ENCODE data around the gene ODAD3. TPM values are rescaled to one million over a fixed set of nuclear protein-coding genes. Genes with fewer than 3 reads are reported as not detected.
"Not testable (repeated sequence)": the region's sequence is repeated elsewhere in the genome, so short reads cannot be mapped to it uniquely, and the experiment has no call there.

ODAD3 gene
- total RNA-seq, 1 donor from 2014 or later: 1.4 TPM

DNA sequence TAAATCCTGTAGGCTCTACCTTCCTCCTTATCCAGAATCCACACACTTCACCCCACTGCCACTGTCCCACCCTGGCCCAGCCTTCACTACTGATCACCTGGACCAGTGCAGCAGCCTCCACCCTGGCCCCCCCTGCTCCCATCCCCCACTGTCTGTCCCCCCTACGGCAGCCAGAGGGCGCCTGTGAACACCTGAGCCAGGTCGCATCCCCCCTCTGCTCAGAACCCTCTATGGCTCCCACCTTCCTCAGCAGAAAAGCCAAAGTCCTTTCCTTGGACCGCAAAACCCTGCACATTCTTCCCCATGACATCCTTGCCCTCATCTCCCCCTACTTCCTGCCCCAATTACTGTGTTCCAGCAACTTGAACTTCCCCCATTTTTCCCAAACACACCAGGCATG is 25.3 kb upstream of the ODAD3 start:
- no peak for DNase-seq (ENCODE audit: low spot score)

DNA sequence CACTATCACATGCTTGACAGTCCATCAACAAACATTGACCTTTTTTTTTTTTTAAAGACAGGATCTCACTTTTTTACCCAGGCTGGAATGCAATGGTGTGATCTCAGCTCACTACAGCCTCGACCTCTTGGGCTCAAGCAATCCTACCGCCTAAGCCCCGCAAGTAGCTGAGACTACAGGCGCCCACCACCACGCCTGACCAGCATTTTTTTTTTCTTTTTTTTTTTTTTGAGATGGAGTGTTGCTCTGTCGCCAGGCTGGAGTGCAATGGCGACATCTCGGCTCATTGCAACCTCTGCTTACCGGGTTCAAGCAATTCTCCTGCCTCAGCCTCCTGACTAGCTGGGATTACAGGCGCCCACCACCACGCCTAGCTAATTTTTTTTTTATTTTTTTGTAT is 24.0 kb upstream of the ODAD3 start:
- DNase-seq (ENCODE audit: low spot score): not testable (repeated sequence)

DNA sequence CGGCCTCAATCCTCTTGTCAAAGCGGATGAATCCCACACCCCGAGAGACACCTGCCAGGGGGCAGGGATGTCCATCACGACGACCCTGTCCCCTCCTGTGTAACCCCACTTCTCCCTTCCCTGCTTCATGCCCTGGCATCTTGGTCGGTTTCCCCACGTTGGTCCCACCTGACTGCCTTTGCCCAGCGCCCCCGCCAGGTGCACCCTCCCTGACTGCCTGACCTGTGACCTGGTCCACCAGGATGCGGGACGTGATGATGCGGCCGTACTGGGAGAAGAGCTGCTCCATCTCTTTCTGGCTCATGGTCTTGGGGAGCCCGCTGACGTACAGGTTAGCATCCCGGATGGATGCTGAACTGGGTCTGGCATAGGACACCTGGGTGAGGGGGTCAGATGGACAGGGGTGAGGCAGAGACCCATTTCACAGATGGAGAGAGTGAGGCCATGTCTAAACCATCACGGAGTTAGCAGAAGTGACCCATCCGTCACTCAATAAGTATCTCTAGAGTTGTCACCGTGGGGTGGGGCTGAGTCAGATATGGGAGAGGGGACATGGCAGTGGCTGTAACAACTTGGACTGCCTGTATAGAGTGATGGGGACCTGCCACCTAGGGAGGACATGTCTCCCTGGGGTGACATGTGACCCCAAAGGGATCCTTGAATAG is 23.4 kb upstream of the ODAD3 start:
- DNase-seq (ENCODE audit: low spot score): no peak

DNA sequence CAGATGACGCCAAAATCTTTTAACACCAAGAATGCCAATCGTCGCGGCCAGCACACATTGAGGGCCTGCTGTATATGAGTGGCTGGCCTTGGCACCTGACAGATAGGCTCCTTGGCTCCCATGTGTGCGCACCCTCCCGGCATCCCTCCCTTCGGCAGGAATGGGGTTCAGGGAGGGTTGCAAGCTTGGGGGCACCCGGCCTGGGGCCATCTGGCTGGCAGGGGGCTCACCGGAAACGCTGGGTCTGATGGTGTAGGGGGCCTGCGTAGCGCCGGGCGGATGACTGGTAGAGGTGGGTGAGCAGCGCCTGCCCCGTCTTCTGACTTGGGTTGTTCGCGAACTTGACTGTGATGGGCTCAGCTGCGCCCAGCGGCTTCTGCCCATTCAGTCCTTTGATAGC is 22.9 kb upstream of the ODAD3 start:
- no peak for DNase-seq (ENCODE audit: low spot score)

DNA sequence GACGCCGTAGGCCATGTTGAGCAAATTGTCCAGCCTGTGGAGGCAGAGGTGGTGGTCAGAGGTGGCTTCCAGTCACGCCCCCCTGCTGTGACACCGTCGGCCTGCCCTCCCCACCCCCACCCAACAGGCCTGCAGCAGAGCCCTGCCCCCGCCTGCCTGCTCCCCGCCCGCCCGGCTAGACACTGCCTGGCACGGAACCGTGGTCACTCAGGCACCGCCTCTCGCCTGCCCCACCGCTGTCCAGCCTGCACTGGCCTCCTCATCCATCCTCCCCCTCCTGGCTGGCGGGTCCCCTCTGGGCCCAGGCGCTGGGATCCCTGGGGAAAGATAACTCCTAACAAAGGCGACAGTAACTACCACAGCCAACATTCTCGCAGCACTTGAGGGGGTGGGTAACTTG is 22.2 kb upstream of the ODAD3 start:
- DNase-seq (ENCODE audit: low spot score): no peak

DNA sequence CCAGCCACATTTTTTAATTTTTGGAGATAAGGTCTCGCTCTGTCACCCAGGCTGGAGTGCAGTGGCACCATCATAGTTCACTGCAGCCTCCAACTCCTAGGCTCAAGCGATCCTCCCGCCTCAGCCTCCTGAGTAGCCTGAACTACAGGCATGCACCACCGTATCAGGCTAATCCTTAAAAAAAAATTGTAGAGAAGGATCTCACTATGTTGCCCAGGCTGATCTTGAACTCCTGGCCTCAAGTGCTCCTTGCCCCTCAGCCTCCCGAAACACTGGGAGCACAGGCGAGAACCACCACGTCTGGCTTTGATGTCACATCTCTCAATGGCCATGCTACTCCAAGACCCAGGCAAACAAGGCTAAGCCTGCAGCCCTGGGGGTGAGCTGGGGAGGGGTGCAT is 21.7 kb upstream of the ODAD3 start:
- DNase-seq (ENCODE audit: low spot score): no peak

DNA sequence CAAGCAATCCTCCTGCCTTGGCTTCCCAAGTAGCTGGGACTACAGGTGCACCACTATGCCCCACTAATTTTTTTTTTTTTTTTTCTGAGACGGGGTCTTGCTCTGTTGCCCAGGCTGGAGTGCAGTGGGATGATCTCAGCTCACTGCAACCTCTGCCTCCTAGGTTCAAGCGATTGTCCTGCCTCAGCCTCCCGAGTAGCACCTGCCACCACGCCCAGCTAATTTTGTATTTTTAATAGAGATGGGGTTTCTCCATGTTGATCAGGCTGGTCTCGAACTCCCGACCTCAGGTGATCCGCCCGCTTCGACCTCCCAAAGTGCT is 20.3 kb upstream of the ODAD3 start:
- DNase-seq (ENCODE audit: low spot score): not testable (repeated sequence)

DNA sequence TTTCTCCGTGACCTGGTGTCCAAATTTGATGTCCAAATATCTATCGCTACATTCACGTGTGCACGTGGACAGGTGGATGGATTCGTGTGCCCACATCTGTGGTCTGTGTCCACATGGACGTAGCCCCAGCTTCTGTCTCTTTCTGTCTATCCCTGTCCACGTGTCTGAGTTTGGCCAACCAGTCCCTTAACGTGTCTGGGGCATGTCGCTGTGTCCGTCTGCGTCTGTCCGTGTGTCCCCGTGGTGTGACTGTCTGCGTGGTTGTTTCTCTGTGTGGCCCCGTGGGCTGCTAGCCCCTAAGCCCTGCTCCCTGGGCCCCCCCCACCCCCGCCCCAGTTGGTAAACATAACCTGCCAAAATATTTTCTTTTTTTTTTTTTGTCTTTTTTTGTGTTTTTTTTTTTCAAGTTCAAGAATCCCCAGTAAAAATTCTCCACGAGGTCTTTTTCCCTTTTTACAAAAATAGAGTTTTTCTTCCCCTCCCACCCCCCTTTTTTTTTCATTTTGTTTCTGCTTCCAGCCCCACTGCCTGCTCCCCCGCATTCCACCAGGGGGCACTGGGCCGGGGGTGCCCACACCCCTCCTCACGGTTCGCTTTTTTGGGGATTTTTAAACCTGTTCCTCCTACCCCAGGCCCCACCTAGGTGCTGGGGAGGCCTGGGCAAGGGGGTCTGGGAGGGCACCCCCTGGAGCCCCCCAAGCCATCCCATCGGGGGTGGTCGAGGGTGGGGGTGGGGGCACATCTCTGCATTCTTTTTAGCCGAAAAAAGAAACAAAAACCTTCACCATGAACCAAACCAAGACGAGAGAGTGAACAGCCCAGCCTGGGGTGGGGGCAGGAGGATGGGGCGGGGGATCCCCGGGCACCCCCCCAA is 18.8 kb upstream of the ODAD3 start:
- no peak for DNase-seq (ENCODE audit: low spot score)

DNA sequence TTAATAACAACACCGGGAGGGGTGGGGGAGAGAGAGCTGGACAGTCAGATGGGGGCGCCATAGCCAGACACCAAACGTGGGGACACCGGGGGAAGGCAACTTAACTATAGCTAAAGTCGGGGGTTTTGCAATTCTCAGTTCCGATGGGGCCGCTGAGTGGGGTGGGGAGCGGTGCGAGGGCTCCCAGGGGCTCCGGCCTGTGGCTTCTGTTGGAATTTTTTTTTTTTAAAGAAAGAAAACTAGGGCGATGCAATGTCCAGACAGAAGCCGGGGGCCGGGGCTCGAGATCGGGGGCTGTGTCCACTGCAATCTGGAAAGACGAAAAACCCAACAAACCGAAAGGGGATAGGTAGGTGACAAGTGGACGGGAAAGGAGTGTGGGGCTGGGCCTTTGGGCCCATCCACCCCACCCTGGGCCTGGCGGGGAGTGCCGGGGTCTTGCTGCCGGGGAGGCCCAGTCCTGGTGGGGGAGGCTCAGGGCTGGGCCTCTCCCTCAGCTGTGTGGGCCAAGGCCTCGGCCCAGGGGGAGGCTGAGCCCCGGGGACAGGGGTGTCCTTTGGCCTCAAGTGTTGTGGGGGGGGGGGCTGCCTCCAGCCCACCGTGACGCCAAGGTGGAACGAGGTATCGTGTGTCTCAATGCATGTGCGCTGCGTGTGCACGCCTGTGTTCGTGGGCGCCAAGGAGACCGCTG is 17.8 kb upstream of the ODAD3 start:
- no peak for DNase-seq (ENCODE audit: low spot score)

DNA sequence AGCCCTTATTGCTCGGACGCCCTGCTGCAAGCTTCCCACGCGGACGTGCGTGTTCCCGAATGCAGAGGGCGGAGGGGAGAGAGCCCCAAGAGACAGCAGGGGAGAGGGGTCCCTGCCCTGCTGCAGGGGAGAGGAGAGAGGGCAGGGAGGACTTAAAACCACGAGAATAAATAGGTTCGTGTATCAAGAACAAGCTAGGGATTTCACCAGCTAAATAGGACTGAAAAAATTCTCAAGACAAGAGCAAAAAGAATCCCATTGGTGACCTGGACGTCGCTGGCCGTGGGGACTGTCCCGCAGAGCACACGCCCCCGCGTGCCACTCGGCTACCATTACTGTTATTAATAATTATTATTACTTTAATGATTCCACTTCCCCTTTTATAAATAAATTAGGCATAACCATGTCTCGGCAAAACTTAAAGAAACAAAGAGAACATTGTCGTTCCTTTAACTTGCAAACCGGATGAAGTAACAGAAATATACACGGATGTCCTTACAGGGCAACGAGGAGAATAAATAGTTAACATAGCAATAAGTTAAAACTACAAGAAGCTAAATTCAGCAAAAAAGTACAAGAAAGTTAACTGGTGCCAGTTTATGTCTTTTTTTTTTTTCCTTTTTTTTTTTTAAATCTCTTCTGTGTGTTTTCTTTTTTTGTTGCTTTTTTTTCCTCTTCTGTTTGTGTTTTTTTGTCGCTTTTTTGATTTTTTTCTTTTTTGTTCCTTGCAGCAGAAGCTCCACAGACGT is 17.1 kb upstream of the ODAD3 start:
- peak; percentile 22 for DNase-seq (ENCODE audit: low spot score)

DNA sequence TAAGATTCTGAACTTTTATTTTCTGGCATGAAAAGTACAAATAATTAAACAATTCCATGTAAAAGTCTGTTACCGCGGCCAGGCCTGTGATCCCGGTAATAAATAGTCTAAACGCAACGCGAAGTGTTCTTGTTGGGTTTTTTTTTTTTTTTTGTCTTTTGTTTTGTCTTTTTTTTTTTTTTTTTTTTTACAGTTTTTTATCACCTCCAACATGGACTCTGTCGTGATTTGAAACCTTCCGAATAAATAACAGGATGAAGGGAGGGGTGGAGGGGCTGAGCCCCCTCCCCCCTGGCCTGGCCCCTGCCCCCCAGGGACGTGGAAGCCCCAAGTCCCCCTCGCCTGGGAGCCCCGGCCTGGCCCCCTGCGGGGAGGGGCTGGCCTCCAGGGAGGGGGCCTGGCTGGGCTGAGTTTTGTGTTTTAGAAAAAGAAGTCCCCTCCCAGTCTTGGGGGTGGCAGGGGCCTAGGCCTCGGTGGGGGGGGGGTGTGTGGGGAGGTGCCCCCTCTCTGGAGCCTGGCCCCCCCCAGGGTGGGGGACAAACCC is 16.5 kb upstream of the ODAD3 start:
- no peak for DNase-seq (ENCODE audit: low spot score)

DNA sequence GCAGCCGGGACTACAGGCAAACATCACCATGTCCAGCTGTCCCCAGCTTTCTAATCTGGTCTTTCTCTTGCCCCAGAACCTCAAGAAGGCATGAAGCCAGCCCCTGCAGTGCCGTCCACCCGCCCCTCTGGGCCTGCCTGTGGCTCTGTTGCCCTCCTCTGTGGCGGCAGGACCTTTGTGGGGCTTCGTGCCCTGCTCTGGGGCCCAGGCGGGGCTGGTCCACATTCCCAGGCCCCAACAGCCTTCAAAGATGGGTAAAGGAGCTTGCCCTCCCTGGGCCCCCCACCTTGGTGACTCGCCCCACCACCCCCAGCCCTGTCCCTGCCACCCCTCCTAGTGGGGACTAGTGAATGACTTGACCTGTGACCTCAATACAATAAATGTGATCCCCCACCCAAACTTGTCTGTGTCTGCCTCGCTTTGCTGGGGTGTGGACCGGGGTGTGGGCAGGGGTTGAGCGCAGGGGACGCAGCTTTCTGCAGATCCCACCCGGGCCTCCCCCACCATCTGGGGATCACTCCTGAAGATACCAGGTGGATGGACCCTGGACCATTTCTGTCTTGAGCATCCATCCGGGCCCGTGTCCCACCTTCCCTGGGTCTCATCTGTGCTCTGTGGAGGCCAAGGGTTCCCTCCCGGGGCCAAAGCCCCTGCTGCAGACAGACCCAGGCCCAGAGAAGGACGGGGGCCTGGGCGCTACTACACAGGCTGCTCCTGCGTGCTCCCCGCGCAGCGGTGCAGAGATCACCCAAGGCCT is 15.8 kb upstream of the ODAD3 start:
- no peak for DNase-seq (ENCODE audit: low spot score)

DNA sequence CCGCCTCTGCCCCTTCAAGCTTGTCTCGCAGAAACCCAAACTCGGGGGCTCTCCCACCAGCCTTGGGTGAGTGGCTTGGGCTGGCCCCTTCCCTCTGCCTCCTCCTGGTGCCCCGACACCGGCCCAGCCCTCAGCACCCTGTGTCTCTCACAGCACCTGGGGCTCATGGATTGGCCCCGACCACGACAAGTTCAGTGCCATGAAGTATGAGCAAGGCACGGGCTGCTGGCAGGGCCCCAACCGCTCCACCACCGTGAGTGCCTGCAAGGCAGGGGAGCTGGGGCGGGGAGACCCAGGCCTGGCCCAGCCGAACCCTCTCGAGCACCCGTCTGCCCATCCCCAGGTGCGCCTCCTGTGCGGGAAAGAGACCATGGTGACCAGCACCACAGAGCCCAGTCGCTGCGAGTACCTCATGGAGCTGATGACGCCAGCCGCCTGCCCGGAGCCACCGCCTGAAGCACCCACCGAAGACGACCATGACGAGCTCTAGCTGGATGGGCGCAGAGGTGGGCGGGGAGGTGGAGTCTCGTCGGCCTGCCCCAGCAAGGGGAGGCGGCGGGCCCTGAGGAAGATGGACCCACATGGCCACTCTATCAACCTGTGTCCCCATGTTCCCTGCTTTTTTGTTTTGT is 14.1 kb upstream of the ODAD3 start:
- no peak for DNase-seq (ENCODE audit: low spot score)

DNA sequence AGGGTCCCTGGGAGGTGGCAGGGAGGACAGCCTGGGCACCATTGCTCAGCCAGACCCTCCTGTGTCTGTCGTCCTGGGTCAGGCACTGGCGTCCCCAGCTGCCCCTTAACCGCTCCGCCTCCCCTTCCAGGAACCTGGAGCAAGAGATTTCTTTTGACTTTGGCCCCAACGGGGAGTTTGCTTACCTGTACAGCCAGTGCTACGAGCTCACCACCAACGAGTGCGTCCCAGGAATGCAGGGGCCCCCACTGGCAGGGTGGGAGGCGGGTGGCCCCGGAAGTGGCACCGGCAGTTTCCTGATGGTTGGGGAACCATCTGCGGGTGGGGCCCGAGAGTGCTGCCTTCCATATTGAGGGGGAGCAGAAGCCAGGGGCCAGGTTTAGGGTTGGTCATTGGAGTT is 13.5 kb upstream of the ODAD3 start:
- DNase-seq (ENCODE audit: low spot score): no peak

DNA sequence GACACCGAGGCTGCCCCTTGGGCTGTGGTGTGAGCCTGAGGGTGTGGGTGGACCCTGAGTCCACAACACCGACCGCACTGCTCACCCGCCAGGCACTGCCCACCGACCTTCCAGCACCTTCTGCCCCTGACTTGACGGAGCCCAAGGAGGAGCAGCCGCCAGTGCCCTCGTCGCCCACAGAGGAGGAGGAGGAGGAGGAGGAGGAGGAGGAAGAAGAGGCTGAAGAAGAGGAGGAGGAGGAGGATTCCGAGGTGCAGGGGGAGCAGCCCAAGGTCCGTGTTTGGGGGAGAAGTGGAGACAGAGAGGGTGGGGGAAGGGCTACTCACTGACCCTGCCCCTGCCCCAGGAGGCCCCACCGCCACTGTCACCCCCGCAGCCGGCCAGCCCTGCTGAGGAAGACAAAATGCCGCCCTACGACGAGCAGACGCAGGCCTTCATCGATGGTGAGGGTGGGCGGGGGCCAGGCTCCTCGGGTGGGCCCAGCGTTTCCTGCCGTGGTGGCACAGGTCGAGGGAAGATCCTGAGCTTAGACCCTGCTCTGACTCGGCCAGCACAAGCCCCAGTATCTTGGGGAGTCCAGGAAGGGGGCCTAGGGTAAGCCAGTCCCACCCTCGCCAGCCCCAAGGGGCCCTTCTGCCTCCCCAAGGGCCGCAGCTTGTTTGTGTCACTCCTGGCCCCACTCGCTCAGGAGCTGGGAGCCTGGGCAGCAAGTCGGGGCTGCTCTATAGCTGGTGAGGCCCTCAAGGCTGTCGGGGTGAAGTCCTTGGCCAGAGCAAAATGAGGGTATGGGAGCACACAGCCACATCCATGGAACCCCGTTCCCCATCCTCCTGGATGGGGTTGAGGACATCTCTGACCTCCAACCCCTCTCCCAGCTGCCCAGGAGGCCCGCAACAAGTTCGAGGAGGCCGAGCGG is 12.7 kb upstream of the ODAD3 start:
- DNase-seq (ENCODE audit: low spot score): no peak

DNA sequence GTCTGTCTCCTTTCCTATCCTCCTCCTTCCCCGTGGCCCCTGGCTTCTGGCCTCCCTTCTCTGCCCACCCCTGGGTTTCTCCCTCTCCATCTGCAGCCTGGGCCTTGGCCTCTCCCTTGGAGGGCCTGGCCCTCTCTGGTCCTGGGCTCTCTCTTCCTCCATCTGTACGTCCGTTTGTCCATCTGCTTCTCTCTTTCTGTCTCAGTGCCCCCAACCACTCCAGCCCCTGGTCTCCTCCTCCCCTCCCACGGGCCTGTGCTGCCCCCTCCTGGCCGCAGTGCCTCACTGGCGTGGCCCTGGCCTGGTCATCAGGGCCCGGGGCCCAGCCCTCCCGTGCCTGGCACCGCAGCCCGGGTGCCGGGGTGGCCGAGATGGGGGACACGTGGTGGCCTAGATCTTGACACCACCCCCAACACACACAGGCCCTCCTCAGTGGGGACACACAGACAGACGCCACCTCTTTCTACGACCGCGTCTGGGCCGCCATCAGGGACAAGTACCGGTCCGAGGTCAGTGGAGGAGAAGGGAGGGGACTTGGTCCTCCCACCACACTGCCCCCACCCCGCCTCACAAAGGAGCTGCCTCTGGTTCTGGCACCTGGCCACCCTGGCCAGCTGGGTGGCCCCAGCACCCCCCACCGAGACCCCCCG is 11.9 kb upstream of the ODAD3 start:
- DNase-seq (ENCODE audit: low spot score): peak; percentile 23

DNA sequence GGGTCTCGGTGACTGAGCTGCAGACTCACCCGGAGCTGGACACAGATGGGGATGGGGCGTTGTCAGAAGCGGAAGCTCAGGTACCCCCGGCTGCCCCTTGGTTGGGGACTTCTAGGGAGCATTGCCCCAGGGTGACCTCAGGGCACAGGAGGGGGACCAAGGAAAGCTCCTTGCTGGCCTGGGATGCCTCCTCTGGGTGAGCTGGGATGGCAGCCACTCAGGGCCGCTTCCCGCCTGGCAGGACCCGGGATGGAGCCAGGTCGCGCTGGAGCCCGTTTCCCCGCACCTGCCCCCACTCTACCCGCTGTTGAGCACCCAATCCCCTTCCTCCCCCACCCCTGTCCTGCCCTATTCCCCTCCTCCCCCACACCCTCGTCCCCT is 11.3 kb upstream of the ODAD3 start:
- no peak for DNase-seq (ENCODE audit: low spot score)

DNA sequence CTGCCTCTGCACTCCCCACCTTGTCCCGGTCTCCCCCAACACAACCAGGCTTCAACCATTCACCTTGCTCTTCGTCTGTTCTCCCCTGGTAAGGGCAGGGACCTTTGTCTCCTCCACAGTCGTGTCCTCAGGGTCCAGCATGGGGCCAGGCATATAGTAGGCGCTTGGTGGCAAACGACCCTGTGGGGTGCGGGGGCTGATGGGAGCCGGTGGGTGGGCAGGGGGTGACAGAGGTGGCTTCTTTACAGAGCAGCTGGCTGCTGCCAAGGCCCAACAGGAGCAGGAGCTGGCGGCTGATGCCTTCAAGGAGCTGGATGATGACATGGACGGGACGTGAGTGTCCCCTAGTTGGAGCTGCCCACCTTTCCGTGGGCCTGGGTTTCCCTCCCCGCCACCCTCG is 10.2 kb upstream of the ODAD3 start:
- DNase-seq (ENCODE audit: low spot score): no peak

DNA sequence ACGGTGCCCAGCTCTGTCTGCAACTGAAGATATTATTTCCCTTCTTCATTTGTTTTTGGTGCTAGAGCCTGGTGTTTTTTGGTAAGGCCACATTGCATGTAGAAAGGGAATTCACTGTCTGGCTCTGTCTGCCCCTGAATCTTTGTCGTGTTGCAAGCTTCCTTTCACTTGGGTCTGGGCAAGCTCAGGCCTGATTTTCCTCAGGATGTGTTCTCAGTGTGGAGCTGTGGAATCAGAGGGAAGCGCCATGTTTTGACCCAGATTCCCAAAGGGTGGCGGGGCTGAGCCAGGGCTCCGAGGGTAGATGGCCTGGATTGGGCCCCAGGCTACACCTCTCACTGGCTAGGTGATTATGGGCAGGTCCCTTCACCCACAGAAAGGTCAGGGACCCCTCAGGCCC is 9.1 kb upstream of the ODAD3 start:
- DNase-seq (ENCODE audit: low spot score): no peak
